ENCODE data around the gene DLG2.

Gene DLG2

DNA sequence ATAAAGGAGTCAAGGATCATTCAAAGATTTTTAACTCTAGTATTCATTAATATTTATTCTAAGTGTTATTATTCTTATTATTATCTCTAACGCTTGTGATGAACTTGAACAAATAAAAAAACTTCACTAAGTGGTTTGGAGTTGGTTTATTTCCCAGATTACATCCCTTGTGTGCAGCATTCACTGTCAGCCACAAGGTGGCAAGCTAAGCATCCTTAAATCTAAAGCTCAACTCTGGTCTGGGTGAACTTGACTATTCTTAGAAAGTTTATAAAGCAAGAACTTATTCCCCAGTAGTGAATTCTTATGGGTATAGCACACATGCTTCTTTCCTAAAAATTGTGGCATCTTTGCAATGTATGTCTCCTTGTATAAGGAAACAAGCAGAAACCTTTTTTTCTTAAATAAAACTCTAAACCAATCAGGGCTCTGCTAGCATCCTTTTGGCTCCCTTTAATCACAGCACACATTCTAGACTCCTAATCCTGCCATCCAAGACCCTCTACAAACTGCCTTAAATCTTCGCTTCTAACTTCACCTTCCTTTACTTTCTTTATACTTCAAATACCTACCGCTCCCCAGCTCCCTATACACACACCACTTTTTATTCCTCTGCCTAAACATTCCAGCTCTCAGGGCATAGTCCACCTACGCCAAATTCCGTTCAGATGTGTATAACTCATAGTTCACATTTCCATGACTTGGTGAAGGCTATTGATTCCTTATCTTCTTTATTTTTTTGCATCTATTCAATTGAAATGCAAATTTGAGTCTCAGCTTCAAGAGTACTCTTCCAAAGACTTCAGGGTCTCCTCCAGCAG, 1068.8 kb downstream of the DLG2 start:
- Mint-ChIP-seq H3K27ac (no peak overlapping the region), H3K9me3 (no peaks in the 10 kb centered on the region), H3K36me3 (ENCODE audit: low read depth) (no peaks in the 10 kb centered on the region), H3K27me3 (ENCODE audit: low read depth) (no peaks in the 10 kb centered on the region), H3K4me3 (no peak overlapping the region), H3K4me1 (ENCODE audit: low read depth) (no peaks in the 10 kb centered on the region)
- DNase-seq (ENCODE audit: low spot score) = no peak

DNA sequence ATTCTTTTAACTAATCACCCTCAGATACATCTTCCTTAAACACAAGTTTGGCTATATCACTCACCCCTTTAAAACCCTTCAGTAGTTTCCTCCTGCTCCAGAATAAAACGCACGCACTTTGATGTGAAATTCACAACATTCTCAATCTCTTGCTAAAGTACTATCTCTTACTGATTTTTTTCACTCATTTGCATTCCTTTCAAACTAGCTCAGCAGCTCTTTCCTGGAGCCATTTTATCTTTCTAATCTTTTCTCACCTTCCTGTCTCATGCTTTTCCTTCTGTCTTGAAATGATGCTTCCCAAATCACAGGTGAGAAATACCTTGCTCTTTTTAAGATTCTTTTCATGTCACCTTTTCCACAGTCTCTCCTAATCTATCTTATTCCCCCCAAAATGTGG, 1074.4 kb downstream of the DLG2 start:
- Mint-ChIP-seq H3K27ac (no peak overlapping the region), H3K4me1 (ENCODE audit: low read depth) (no peaks in the 10 kb centered on the region), H3K27me3 (ENCODE audit: low read depth) (no peaks in the 10 kb centered on the region), H3K4me3 (no peak overlapping the region), H3K9me3 (no peaks in the 10 kb centered on the region), H3K36me3 (ENCODE audit: low read depth) (no peaks in the 10 kb centered on the region)
- DNase-seq (ENCODE audit: low spot score) = no peak

DNA sequence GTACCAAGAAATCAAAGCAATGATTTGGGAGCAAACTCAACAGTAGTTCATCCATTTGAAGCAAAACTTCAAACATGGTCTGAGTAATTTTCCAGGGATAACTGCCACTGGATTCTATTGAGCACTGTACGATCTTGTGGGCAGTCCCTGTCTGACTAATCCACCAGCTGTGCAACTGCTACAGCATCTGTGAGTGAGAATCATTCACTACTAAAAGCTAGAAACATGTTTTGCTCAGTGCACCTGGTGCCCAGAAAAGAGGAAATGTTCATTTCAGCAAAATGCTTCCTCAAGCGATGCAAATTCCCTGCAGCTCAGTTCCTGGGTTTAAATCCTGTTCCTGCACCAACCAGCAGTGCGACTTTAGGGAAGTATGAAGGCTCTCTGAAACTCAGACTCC, 1077.9 kb downstream of the DLG2 start:
- no peaks in the 10 kb centered on the region for H3K36me3 Mint-ChIP-seq (ENCODE audit: low read depth)
- no peaks in the 10 kb centered on the region for H3K4me1 Mint-ChIP-seq (ENCODE audit: low read depth)
- no peak overlapping the region for H3K4me3 Mint-ChIP-seq
- H3K27ac Mint-ChIP-seq = no peak overlapping the region
- peaks cover 4% of the 10 kb centered on the region for H3K9me3 Mint-ChIP-seq
- H3K27me3 Mint-ChIP-seq (ENCODE audit: low read depth) = no peaks in the 10 kb centered on the region
- DNase-seq (ENCODE audit: low spot score) = no peak

DNA sequence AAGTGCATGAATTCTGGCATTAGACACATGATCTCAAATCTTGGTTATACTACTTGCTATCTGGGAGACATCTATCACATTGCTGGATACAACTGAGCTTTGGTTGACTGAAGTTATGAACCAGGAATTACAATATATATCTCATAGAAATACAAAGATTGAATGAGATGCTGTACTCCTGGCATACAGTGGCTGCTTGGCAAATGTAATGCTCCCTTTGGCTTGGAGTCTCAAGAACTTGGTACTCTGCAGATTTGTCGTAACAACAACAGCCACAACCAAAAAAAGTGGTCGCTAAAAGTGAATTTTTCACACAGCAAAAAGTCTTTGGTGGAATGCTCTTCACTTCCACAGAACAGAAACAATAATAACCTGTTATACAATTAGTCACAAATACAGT, 1082.6 kb downstream of the DLG2 start:
- Mint-ChIP-seq H3K4me3 (no peak overlapping the region), H3K27ac (no peak overlapping the region), H3K9me3 (peaks cover 13% of the 10 kb centered on the region), H3K27me3 (ENCODE audit: low read depth) (no peaks in the 10 kb centered on the region), H3K36me3 (ENCODE audit: low read depth) (no peaks in the 10 kb centered on the region), H3K4me1 (ENCODE audit: low read depth) (no peaks in the 10 kb centered on the region)
- no peak for DNase-seq (ENCODE audit: low spot score)

DNA sequence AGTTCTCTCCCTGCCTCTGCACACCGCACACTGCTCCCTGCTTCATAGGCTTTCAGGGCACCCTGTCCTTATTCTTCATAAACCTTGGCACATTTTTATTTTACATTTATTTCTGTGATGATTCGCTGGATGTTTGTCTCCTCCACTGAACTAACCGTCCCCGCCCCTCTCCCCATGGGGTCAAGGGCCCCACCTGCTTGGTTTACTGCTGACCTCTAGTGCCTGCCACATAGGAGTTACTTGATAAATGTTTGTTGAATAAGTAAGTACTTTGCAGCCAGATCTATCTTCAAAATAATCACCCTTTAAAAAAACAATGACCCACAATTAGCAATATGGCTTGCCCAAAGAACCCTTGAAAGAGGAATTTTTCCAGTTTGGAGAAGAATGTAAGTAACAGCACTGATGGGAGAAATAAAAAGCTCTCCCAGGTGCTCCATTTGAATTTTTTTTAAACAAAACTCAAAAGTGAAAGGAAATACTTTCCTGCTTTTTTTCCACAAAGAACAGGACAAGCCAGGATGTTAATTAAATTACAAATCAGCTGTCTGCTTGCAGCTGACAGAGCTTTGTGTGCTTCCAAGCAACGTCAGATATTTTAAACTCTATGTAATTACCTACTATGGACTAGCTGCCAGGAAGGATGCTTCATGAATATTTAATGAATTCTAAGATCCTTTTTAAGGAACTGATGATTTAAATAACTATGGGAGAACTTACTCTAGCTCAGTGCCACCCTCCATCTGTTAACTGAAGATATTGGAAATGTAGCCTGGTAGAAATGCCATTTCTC, 1083.6 kb downstream of the DLG2 start:
- DNase-seq (ENCODE audit: low spot score) = no peak
- H3K9me3 Mint-ChIP-seq = peaks cover 13% of the 10 kb centered on the region
- no peaks in the 10 kb centered on the region for H3K27me3 Mint-ChIP-seq (ENCODE audit: low read depth)
- no peaks in the 10 kb centered on the region for H3K4me1 Mint-ChIP-seq (ENCODE audit: low read depth)
- no peak overlapping the region for H3K4me3 Mint-ChIP-seq
- no peak overlapping the region for H3K27ac Mint-ChIP-seq
- H3K36me3 Mint-ChIP-seq (ENCODE audit: low read depth) = no peaks in the 10 kb centered on the region

GRCh38 chr11:84541731-84542340, 1085.3 kb downstream of the DLG2 start:
- H3K9me3 Mint-ChIP-seq = peaks cover 19% of the 10 kb centered on the region
- DNase-seq (ENCODE audit: low spot score) = no peak
- no peaks in the 10 kb centered on the region for H3K27me3 Mint-ChIP-seq (ENCODE audit: low read depth)
- no peaks in the 10 kb centered on the region for H3K4me1 Mint-ChIP-seq (ENCODE audit: low read depth)
- no peaks in the 10 kb centered on the region for H3K36me3 Mint-ChIP-seq (ENCODE audit: low read depth)
- no peak overlapping the region for H3K4me3 Mint-ChIP-seq
- H3K27ac Mint-ChIP-seq = no peak overlapping the region

DNA sequence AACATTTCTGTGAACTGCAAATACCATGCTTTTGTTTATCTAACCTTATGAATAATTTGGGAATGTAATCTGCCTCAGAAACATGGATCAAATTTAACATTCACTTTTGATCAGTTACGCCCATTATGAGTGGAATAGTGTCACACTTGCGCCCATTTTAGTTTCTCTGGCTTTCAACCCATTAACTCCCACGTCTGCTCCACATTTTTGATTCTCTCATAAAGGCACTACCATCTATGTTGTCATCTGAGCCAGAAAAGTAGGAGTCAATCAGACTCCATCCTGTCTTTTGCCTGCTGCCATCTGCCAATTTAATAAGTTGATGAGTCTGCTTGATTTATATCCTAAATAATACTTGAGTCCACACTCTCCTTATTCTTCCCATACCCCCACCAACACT, 1090.7 kb downstream of the DLG2 start:
- no peaks in the 10 kb centered on the region for H3K4me1 Mint-ChIP-seq (ENCODE audit: low read depth)

DNA sequence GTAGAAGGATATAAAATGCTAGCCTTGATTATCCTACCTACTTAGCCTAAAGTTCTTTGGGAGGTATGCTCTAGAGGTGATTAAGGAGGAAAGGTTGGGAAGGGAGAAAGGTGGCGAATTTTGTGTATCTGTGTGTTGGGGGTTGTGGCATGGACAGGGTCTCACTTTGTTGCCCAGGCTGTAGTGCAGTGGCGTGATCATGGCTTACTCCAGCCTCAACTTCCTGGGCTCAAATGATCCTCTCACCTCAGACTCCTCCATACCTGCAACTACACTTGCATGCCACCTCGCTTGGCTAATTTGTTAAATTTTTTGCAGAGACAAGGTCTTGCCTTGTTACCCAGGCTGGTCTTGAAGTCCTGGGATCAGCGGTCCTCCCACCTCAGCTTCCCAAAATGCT, 1094.8 kb downstream of the DLG2 start:
- no peaks in the 10 kb centered on the region for H3K27me3 Mint-ChIP-seq (ENCODE audit: low read depth)
- DNase-seq (ENCODE audit: low spot score) = no peak
- no peaks in the 10 kb centered on the region for H3K4me1 Mint-ChIP-seq (ENCODE audit: low read depth)
- H3K9me3 Mint-ChIP-seq = peaks cover 20% of the 10 kb centered on the region
- H3K36me3 Mint-ChIP-seq (ENCODE audit: low read depth) = no peaks in the 10 kb centered on the region
- no peak overlapping the region for H3K27ac Mint-ChIP-seq
- H3K4me3 Mint-ChIP-seq = no peak overlapping the region

More for the DNA sequence above, 1090.7 kb downstream of the DLG2 start:
- Mint-ChIP-seq H3K27ac (no peak overlapping the region), H3K27me3 (ENCODE audit: low read depth) (no peaks in the 10 kb centered on the region), H3K36me3 (ENCODE audit: low read depth) (no peaks in the 10 kb centered on the region), H3K9me3 (peaks cover 20% of the 10 kb centered on the region), H3K4me3 (no peak overlapping the region)
- DNase-seq (ENCODE audit: low spot score) = no peak

- Mint-ChIP-seq H3K36me3 (ENCODE audit: low read depth) (no peaks in the 10 kb centered on the region), H3K4me3 (no peak overlapping the region), H3K4me1 (ENCODE audit: low read depth) (no peaks in the 10 kb centered on the region), H3K27ac (no peak overlapping the region), H3K27me3 (ENCODE audit: low read depth) (no peaks in the 10 kb centered on the region), H3K9me3 (peaks cover 9% of the 10 kb centered on the region)
- DNase-seq (ENCODE audit: low spot score) = no peak
These were observed 1100.9 kb downstream of the DLG2 start for GRCh38 chr11:84526250-84526649.

DNA sequence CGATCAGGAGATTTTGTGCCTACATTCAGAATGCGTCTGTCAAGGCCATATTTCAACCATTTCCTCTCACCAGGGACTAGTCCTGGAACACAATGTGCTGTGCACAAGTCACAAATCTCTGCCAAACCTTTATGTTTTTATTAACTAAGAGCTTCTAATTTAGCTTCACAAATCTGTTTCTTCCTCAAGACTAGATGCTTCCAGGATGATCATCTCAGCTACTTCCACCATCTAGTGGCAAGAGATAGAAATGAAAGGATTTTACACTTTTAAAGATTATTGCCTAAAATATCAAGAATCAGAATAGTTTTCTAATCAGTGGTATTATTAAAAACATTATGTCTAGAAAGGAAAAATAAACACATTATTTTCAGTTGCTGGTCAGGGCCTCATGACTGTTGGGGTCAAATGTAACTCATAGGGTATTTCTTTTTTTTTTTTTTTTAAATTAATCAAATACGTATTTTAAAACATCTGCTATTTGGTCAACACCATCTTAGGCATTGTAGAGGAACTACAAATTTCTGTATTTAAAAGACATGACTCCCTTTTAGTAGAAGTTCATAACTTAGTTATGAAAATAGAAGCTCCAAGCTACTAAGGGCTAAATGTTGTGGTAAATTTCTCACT, 1102.6 kb downstream of the DLG2 start:
- no peak overlapping the region for H3K27ac Mint-ChIP-seq
- no peaks in the 10 kb centered on the region for H3K36me3 Mint-ChIP-seq (ENCODE audit: low read depth)
- no peak overlapping the region for H3K4me3 Mint-ChIP-seq
- no peaks in the 10 kb centered on the region for H3K4me1 Mint-ChIP-seq (ENCODE audit: low read depth)
- no peak for DNase-seq (ENCODE audit: low spot score)
- H3K27me3 Mint-ChIP-seq (ENCODE audit: low read depth) = no peaks in the 10 kb centered on the region
- H3K9me3 Mint-ChIP-seq = peaks cover 5% of the 10 kb centered on the region

GRCh38 chr11:84522331-84522730, 1104.8 kb downstream of the DLG2 start:
- Mint-ChIP-seq H3K4me1 (ENCODE audit: low read depth) (no peaks in the 10 kb centered on the region), H3K4me3 (no peak overlapping the region), H3K36me3 (ENCODE audit: low read depth) (no peaks in the 10 kb centered on the region), H3K27me3 (ENCODE audit: low read depth) (no peaks in the 10 kb centered on the region), H3K9me3 (peaks cover 3% of the 10 kb centered on the region), H3K27ac (no peak overlapping the region)
- no peak for DNase-seq (ENCODE audit: low spot score)

DNA sequence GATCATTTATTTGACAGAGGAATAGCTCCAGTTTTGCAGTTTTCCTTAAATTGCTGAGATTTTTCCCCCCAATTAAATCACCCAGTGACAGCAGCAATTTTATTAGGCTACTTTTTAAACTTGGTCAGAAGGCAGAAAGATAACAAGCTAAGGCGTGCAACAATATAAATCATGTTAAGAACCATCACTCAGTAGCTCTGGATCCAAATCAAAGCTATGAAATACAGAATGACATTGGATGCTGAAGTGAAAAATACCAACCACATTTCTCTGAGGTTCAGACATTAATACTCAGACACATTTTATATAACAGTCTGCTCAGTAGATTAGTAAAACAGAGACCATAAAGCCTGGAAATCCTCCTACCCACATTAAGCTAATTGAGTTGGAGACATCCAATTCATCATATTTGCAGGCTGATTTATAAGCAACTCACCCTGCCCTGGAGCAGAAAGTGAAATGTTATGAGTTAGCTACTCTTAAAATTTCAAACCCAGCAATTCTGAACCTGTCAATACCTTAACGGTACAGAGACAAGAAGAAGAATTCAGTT, 1108.4 kb downstream of the DLG2 start:
- H3K4me1 Mint-ChIP-seq (ENCODE audit: low read depth) = no peaks in the 10 kb centered on the region
- DNase-seq (ENCODE audit: low spot score) = no peak
- no peak overlapping the region for H3K27ac Mint-ChIP-seq
- no peaks in the 10 kb centered on the region for H3K27me3 Mint-ChIP-seq (ENCODE audit: low read depth)
- no peak overlapping the region for H3K4me3 Mint-ChIP-seq
- peaks cover 8% of the 10 kb centered on the region for H3K9me3 Mint-ChIP-seq
- H3K36me3 Mint-ChIP-seq (ENCODE audit: low read depth) = no peaks in the 10 kb centered on the region

DNA sequence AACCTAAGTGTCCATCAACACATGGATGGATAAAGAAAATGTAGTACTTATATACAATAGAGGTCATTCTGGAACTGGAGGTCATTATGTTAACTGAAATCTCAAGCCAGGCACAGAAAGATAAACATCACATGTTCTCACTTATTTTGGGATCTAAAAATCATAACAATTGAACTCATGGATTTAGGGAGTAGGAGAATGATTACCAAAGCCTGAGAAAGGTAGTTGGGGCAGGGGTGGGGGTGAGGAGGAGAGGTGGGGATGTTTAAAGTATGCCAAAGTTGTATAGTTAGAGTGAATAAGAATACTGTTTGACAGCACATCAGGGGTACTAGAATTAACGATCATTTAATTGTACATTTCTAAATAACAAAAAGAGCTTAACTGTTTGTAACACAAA, 1112.7 kb downstream of the DLG2 start:
- Mint-ChIP-seq H3K36me3 (ENCODE audit: low read depth) (no peaks in the 10 kb centered on the region), H3K27ac (no peak overlapping the region), H3K4me3 (no peak overlapping the region), H3K27me3 (ENCODE audit: low read depth) (no peaks in the 10 kb centered on the region), H3K4me1 (ENCODE audit: low read depth) (no peaks in the 10 kb centered on the region), H3K9me3 (peaks cover 15% of the 10 kb centered on the region)
- DNase-seq (ENCODE audit: low spot score) = no peak

DNA sequence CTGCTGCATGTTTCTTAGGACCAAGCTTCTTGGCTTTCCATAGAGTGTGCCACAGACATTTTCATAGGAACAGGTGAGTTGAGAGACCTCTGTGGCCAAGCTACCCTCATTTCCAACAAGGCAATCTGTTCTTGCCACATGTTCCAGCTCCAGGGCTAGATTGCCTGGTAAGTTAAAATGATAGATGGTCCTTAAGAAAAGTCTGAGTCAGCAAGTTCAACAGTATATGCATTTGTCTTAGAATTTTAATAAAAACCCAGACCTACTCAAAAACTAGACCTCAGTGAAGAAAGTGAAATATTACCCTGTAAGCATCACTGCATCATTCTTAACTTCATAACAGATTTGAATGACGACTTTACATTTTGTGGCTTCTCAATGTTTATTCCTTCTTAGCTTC, 1123.6 kb downstream of the DLG2 start:
- H3K4me1 Mint-ChIP-seq (ENCODE audit: low read depth) = no peaks in the 10 kb centered on the region
- H3K27me3 Mint-ChIP-seq (ENCODE audit: low read depth) = no peaks in the 10 kb centered on the region
- DNase-seq (ENCODE audit: low spot score) = no peak
- H3K9me3 Mint-ChIP-seq = no peaks in the 10 kb centered on the region
- no peaks in the 10 kb centered on the region for H3K36me3 Mint-ChIP-seq (ENCODE audit: low read depth)
- H3K27ac Mint-ChIP-seq = no peak overlapping the region
- no peak overlapping the region for H3K4me3 Mint-ChIP-seq

Data from T-helper 2 cell treated with Interferon-gamma antibody and Interleukin-4, amounts not matched to agents 5 μg/mL and 100 μg/mL, for 36 hours (primary cell).